Motor neuron (in vitro differentiated cells): ENCODE data around the gene WDR88. TPM values are rescaled to one million over a fixed set of nuclear protein-coding genes. Genes with fewer than 3 reads are reported as not detected.
"Not testable (repeated sequence)": the region's sequence is repeated elsewhere in the genome, so short reads cannot be mapped to it uniquely, and the experiment has no call there.

Experiments used
- ATAC-seq, 8 experiments: fragments of 200-7000 bp; cut with Tn5 transposase; replicated peaks in 6 of 8; 2 replicates each; pipeline ENCODE4 v1.8.0; 2021; ENCODE audit warnings: mild to moderate bottlenecking in 8 of 8, moderate library complexity in 8 of 8
- H3K27ac ChIP-seq, 2 donors: fragments of 250-450 bp; sonication (Bioruptor Pico); 2 replicates each; pipeline ENCODE4 v1.9.0; 2021; ENCODE audit warnings: antibody characterized with exemption in 2 of 2, mild to moderate bottlenecking in 2 of 2, moderate library complexity in 1 of 2
- H3K4me1 ChIP-seq, 2 donors: fragments of 250-450 bp; sonication (Bioruptor Pico); replicated peaks in 1 of 2; 2 replicates each; pipeline ENCODE4 v1.6.1; 2021; ENCODE audit warnings: antibody characterized with exemption in 2 of 2, mild to moderate bottlenecking in 2 of 2, moderate library complexity in 1 of 2
- H3K4me3 ChIP-seq, 5 donors: fragments of 250-450 bp; sonication (Bioruptor Pico); 2 replicates each; pipeline ENCODE4 v1.9.0; 2021; ENCODE audit warnings: antibody characterized with exemption in 5 of 5, mild to moderate bottlenecking in 5 of 5, moderate library complexity in 4 of 5
- WGBS, 10 experiments: fragments of 450-650 bp; shearing (Covaris generic); methylation state at CpG; one replicate each; pipeline ENCODE4 v1.0.0; 2022; 5-methylcytosine and 5-hydroxymethylcytosine counted together
- in situ Hi-C, 9 experiments: fragments of 400-800 bp; cut with MboI; loops; one replicate each; pipeline ENCODE4 v1.15.0; 2021; ENCODE audit warnings: low sequenced_read_pairs in 9 of 9, low pct_unique_long_range_greater_than_20kb in 2 of 9; ENCODE audit not compliant: unreplicated experiment in 9 of 9
- total RNA-seq, 8 experiments: library from RNA; unstranded; fragments of 300-600 nt; gene quantifications; 2 replicates each; pipeline versions ENCODE4 v1.2.3 to v1.2.4, GENCODE V29; 2022

Gene WDR88
- total RNA-seq, 8 experiments from 2014 or later = 0.25 to 1.4 (median 0.67) TPM

GRCh38 chr19:33133438-33134031, 1.6 kb downstream of the WDR88 start:
- H3K27ac ChIP-seq = no peak overlapping the region
- in situ Hi-C loops = no loop called here

GRCh38 chr19:33134571-33135041, 2.7 kb downstream of the WDR88 start:
- in situ Hi-C loops = no loop called here

More at GRCh38 chr19:33133438-33134031, 1.6 kb downstream of the WDR88 start:
- ATAC-seq = peak in 4 of 8 experiments; percentile 10 to 69 (median 26)
- 0 to 100% (median 63%) methylated on average over 1 to 7 of the region's 13 CpGs for WGBS, 10 experiments
- Histone ChIP-seq H3K4me3 (no peak overlapping the region), H3K4me1 (no peaks in the 10 kb centered on the region)

DNA sequence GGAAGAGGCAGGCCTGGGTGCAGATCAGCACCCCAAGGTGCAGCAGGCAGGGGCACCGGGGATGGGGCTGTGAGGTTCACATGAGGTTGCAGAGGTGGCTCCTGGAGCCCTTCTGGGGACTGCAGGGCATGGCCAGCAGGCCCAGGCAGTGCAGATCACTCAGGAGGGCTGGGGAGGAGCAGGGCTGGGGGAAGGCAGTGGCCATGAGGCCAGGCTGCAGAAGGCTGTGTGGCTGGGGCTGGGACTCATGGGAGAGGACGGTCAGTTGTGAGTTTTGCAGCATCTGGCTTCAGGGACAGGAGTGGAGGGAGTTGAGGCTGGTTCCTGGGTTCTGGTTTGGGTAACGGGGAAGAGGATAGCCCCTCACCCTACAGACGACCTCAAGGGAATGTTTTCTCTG, 7.3 kb downstream of the WDR88 start:
- no peak for ATAC-seq
- in situ Hi-C loops = no loop called here

More at GRCh38 chr19:33134571-33135041, 2.7 kb downstream of the WDR88 start:
- no peak overlapping the region for H3K4me3 ChIP-seq
- peak in 1 of 8 experiments; percentile 9 for ATAC-seq
- no peaks in the 10 kb centered on the region for H3K4me1 ChIP-seq
- H3K27ac ChIP-seq = no peak overlapping the region
- WGBS, 10 experiments = 20% methylated on average over 1 of the region's 38 CpGs; no CpG with 5 or more reads in 9 of the 10 experiments

GRCh38 chr19:33143897-33144405, 12.0 kb downstream of the WDR88 start:
- ATAC-seq = peak; percentile 98 to 100 (median 99)
- in situ Hi-C loops = loop anchor here in 1 of 9 experiments (5.0 kb wide), 1 partner anchor 38 kb away; no protein-coding TSS in a partner anchor
- Histone ChIP-seq H3K4me1 (no peaks in the 10 kb centered on the region), H3K4me3 (no peak overlapping the region), H3K27ac (no peak overlapping the region)
- 0 to 23% (median 3%) methylated on average over 1 to 13 of the region's 23 CpGs; no CpG with 5 or more reads in 3 of the 10 experiments for WGBS, 10 experiments

More for the DNA sequence above, 7.3 kb downstream of the WDR88 start:
- no peaks in the 10 kb centered on the region for H3K4me1 ChIP-seq
- H3K27ac ChIP-seq = no peak overlapping the region
- H3K4me3 ChIP-seq = no peak overlapping the region
- 0 to 65% (median 20%) methylated on average over 1 to 2 of the region's 4 CpGs; no CpG with 5 or more reads in 3 of the 10 experiments for WGBS, 10 experiments

DNA sequence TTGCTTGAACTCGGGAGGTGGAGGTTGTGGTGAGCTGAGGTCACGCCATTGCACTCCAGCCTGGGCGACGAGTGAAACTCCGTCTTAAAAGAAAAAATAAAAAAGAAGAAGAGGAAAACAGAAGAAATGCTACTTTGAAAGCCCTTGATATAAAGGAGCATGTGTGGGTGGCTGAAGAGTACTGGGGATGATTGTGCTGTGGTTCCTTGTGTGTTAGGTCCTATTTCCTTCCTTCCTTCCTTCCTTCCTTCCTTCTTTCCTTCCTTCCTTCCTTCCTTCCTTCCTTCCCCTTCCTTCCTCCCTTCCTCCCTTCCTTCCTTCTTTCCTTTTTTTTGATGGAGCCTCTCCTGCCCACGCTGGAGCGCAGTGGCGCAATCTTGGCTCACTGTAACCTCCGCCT, 14.3 kb downstream of the WDR88 start:
- H3K4me3 ChIP-seq = no peak overlapping the region
- no peak for ATAC-seq
- H3K27ac ChIP-seq = no peak overlapping the region
- WGBS, 10 experiments = 50 to 100% (median 90%) methylated on average over 2 to 9 of the region's 9 CpGs; no CpG with 5 or more reads in 5 of the 10 experiments
- in situ Hi-C loops = no loop called here
- no peaks in the 10 kb centered on the region for H3K4me1 ChIP-seq

GRCh38 chr19:33147538-33147937, 15.6 kb downstream of the WDR88 start:
- 74 to 100% (median 97%) methylated on average over 2 to 5 of the region's 6 CpGs; no CpG with 5 or more reads in 6 of the 10 experiments for WGBS, 10 experiments

DNA sequence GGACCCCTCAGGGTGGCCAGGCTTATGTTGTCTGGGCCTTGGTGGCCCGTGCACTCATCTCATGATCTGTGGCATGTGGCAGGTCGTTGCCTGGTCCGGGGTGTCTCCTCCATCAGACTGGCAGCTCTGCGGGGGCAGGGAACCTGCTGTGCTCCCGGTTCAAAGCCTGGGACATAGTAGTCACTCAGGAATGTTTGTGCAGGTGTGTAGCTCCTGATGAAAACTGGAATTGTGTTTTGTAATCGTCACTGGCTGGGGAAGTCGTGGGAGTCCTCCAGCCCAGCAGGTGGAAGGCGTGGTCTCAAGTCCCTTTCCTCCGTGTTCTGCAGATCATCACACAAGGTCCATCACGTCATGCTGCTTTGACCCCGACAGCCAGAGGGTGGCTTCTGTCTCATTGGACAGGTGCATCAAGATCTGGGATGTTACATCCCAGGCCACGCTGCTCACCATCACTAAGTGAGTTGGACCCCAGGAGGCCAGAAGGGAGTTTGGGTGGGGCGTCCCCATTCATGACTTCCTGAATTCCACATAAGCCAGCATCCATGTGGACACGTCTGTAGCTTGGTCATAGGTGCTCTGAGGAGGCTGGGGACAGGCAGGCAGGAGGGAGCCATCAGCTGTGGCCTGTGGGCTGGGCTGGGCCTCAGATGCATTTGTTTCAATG, 19.1 kb downstream of the WDR88 start:
- in situ Hi-C loops = no loop called here
- Histone ChIP-seq H3K27ac (no peak overlapping the region), H3K4me3 (no peak overlapping the region), H3K4me1 (no peaks in the 10 kb centered on the region)
- WGBS, 10 experiments = 0 to 90% (median 59%) methylated on average over 2 to 6 of the region's 14 CpGs; no CpG with 5 or more reads in 4 of the 10 experiments
- ATAC-seq = no peak

More at GRCh38 chr19:33147538-33147937, 15.6 kb downstream of the WDR88 start:
- ATAC-seq = no peak
- in situ Hi-C loops = no loop called here
- Histone ChIP-seq H3K27ac (no peak overlapping the region), H3K4me3 (no peak overlapping the region), H3K4me1 (no peaks in the 10 kb centered on the region)

GRCh38 chr19:33152176-33152575, 20.3 kb downstream of the WDR88 start:
- Histone ChIP-seq H3K27ac (no peak overlapping the region), H3K4me1 (no peaks in the 10 kb centered on the region), H3K4me3 (no peak overlapping the region)
- WGBS, 10 experiments = 30 to 100% (median 88%) methylated on average over 1 to 2 of the region's 2 CpGs; no CpG with 5 or more reads in 2 of the 10 experiments
- in situ Hi-C loops = no loop called here
- no peak for ATAC-seq

GRCh38 chr19:33152625-33153024, 20.7 kb downstream of the WDR88 start:
- H3K27ac ChIP-seq, in situ Hi-C loops, H3K4me3 ChIP-seq, H3K4me1 ChIP-seq, ATAC-seq: not testable (repeated sequence)
- 53 to 81% (median 76%) methylated on average over 1 to 4 of the region's 4 CpGs; no CpG with 5 or more reads in 3 of the 10 experiments for WGBS, 10 experiments

- in situ Hi-C loops, H3K27ac ChIP-seq, ATAC-seq, H3K4me1 ChIP-seq, H3K4me3 ChIP-seq: not testable (repeated sequence)
- 39 to 100% (median 86%) methylated on average over 1 to 5 of the region's 6 CpGs; no CpG with 5 or more reads in 2 of the 10 experiments for WGBS, 10 experiments
These were observed 22.4 kb downstream of the WDR88 start for GRCh38 chr19:33154313-33154712.

GRCh38 chr19:33156334-33156733, 24.4 kb downstream of the WDR88 start:
- no peaks in the 10 kb centered on the region for H3K4me1 ChIP-seq
- in situ Hi-C loops = no loop called here
- WGBS, 10 experiments = 0 to 89% (median 67%) methylated on average over 1 to 5 of the region's 5 CpGs; no CpG with 5 or more reads in 3 of the 10 experiments
- H3K27ac ChIP-seq = no peak overlapping the region
- peak in 1 of 8 experiments; percentile 53 for ATAC-seq
- H3K4me3 ChIP-seq = no peak overlapping the region

DNA sequence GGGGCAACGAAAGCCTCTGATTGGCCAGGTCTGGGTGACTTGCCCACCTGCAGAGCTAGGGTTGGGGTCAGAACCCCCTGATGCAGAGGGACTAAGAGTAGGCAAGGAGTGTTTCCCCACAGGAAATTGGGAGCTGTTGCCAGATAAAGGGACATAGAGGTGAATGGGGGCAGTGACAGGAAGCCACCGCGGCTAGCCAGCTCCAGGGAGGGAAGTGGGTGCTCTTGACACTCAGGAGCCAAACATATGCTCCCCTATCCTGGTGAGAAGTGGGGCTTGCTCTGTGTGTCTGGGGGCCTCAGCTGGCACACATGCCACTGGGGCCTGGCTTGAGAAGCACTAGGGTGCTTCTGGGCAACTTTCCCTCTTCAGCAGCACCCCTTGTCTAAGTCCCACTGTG, 26.0 kb downstream of the WDR88 start:
- H3K27ac ChIP-seq = no peak overlapping the region
- no peak for ATAC-seq
- no peak overlapping the region for H3K4me3 ChIP-seq
- H3K4me1 ChIP-seq = no peaks in the 10 kb centered on the region
- in situ Hi-C loops = no loop called here
- WGBS, 10 experiments = 100% methylated on average over 2 of the region's 3 CpGs; no CpG with 5 or more reads in 9 of the 10 experiments

- H3K27ac ChIP-seq = no peak overlapping the region
- H3K4me3 ChIP-seq = no peak overlapping the region
- no peak for ATAC-seq
- in situ Hi-C loops = no loop called here
- H3K4me1 ChIP-seq = no peaks in the 10 kb centered on the region
- WGBS, 10 experiments = 20 to 100% (median 93%) methylated on average over 1 to 6 of the region's 6 CpGs
These were observed 26.5 kb downstream of the WDR88 start for GRCh38 chr19:33158365-33158764.
